Inflammatory macrophage (primary cell): ENCODE results near the gene C2orf49.
"Not testable (repeated sequence)": the region's sequence is repeated elsewhere in the genome, so short reads cannot be mapped to it uniquely, and the experiment has no call there.

ENCODE experiments used
- DNase-seq, 2 donors: peaks; one replicate each; pipeline ENCODE4 v3.0.0-alpha.2; 2020 to 2022

C2orf49 gene

GRCh38 chr2:105321875-105322646, 15.3 kb upstream of the C2orf49 start:
- DNase-seq = no peak

- DNase-seq = peak; percentile 10 to 52
These were observed 14.2 kb upstream of the C2orf49 start for GRCh38 chr2:105323111-105323510.

DNA sequence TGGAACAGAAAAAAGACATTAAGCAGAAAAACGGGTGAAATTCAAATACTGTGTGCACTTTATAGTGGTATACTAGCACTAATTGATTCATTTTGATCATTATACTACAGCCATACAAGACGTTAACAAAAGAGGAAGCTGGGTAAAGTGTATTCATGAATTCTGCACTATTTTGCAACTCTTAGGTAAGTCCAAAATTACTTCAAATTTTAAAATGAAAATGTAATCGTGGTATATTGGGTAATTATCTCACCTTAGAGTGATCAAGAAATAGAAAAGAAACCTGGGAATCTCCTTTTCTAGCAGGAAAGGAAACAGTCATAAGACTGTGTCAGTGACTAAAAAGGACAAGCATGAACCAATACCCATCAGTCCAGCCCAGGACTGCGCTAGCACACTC, 13.2 kb upstream of the C2orf49 start:
- DNase-seq = peak in 1 of 2 donors; percentile 9

DNA sequence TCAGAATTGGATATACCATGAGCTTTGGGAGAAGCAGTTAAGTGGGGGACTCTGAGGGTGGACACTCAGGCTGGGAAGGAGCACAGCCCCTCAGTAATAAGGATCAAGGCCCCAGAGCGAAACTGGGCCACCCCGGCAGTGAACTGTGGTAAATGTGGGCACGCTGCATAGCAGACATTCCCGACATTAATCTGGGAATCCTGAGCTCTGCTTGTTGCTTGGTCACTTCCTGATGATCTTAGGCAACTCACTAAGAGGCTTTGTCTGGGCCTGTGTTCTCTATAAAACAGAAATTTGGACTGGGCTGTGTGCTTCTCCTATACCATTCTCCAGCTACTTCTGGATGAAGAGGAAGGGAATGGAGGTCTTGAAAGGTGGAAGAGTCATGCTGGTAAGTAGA, 12.6 kb upstream of the C2orf49 start:
- no peak for DNase-seq

- DNase-seq = peak; percentile 33 to 56
These were observed 11.9 kb upstream of the C2orf49 start for GRCh38 chr2:105325389-105325963.

DNA sequence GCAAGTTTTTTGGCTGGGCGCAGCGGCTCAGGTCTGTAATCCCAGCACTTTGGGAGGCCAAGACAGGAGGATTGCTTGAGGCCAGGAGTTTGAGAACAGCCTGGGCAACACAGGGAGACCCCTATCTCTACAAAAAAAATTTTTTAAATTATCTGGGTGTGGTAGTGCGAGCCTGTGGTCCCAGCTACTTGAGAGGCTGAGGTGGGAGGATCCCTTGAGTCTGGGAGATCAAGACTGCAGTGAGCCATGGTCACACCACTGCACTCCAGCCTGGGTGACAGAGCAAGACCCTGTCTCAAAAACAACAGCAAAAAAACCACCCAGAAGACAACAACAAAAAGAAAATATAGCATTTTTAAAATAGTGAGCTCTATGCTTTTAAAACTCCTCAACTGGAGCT, 10.1 kb upstream of the C2orf49 start:
- not testable (repeated sequence) for DNase-seq

DNA sequence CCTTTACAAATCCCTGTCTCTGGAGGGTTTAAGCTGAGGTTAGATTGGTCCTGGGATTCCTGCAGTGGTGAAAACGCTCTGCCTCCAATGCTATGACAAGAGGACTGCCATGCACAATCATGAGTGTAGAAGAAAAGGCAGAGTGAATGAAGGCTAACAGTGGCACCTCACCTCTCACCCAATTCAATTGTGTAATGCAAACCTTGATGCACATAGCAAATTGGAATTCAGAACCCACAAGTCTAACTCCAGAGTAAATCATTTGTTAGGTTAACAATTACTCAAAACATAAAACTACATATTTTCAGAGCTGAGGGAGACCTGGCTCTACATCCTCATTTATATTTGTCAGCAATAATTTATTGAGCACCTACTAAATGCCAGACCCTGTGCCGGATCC, 9.7 kb upstream of the C2orf49 start:
- DNase-seq = no peak

DNA sequence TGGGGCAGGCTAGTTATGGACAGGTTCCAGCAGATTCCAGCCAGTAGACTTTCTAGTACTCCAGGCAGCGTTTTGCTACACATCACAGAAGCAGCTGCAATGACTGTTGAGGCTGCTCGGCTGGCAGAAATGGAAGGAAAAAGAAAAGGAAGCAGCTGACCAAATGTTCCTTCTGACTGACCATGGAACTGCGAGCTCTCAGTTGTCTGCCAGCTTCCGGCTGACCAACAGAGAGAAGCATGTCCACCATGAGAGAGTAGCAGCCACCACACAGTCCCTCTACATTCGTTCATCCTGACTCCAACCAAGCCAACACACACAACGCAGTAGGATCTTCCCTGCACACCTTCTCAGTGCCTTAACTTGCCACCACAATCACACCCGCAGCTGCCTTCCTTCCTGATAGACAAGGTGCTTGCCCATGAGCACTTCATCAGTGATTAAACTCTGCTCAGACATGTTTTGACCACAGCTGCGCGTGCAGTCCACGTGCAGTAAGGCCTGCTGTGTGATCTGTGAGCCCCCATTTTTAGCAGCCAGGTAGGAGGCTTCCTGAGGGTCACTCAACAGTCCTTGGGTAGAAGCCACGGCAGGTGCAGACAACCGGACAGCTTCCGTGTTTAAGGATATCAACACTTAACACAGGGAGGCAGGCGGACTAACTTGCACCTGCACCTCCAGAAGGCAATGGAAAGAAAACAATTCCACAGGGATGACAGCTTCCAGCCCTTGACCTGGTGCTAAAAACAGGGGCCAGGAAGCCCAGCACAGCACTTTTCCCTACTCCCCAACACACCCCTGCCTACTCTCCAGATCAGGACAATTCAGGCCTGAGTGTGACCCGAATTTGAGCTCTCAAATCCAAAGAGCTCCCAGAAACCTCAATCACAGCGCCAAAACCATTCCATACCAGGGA, 8.8 kb upstream of the C2orf49 start:
- peak; percentile 28 to 32 for DNase-seq

DNA sequence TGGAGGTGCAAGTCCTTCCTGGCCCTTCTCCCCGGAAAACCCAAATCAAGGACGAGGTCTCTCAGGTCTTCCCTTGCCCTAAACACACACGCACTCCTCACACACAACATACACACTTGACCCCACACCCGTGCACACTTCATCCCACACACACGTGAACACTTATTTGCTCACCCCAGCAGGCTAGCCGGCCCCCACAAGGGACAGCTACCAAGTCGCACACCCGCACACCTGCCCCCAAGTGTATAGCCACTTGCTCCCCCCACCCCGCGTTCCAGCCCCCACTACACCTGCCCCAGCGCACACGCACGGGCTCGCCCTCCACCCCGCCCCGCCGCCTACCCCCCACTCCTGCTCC, 8.2 kb upstream of the C2orf49 start:
- no peak for DNase-seq

- peak; percentile 30 to 73 for DNase-seq
These were observed 7.5 kb upstream of the C2orf49 start, which contains the start of gene TGFBRAP1 for GRCh38 chr2:105329561-105330495. Gene TGFBRAP1, minus strand, starts transcription at chr2:105329735. Its CDS starts 21,434 bp downstream, at chr2:105308301.

GRCh38 chr2:105330681-105331375, 6.5 kb upstream of the C2orf49 start:
- no peak for DNase-seq

DNA sequence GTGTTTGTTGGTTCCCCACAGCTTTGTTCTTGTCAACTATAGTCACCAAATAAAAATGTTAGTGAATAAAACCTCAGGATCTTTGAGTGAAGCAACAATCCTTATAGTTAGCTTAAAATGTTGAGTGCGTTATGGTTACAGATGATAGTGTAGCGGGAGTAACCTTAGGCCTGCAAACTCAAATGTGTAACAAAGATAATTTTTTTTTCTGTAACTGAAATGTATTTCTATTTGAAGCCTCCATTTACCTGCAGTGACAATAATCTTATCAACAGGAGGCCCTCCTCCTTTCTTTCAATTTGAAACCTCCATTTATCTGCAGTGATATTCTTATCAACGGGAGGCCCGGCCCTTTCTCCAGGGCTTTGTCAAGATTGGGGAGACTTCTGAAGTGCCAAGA, 3.1 kb upstream of the C2orf49 start:
- no peak for DNase-seq

GRCh38 chr2:105335469-105335868, 1.9 kb upstream of the C2orf49 start:
- DNase-seq = no peak

DNA sequence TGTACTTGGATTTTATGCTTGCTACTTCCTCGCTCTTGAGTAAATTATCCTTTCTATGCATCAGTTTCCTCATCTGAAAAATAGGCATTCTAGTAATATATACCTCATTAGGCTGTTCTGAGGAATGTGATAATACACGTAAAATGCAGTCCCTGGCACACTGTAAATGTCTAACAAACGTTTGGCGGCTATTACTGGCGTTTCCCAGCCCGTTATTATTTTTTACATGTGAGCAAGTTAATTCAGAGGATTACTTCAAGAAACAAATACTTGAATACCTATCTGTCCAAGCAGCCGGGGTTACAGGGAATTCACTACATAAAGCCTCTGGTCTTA, 586 bp upstream of the C2orf49 start:
- no peak for DNase-seq

- DNase-seq = no peak
These were observed 663 bp downstream of the C2orf49 start for GRCh38 chr2:105338020-105338385.

GRCh38 chr2:105339414-105339813, 2.1 kb downstream of the C2orf49 start:
- no peak for DNase-seq

- peak in 1 of 2 donors; percentile 22 for DNase-seq
These were observed 7.5 kb downstream of the C2orf49 start for GRCh38 chr2:105344704-105345345.

DNA sequence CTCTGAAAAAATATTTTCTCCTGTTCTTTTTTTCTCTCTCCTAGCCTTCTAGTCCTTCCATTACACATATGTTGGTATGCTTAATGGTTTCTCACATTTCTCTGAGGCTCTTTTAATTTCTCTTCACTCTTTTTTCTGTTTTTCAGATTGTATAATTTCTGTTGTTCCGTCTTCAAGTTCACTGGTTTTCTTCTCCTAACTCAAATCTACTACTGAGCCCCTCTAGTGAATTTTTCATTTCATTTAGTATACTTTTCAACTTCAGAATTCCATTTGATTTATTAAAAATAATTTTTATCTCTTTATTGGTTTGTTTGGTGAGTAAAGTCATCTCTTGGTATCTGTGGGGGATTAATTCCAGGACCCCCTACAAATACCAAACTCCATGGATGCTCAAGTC, 19.8 kb downstream of the C2orf49 start:
- no peak for DNase-seq

GRCh38 chr2:105358593-105358992, 21.3 kb downstream of the C2orf49 start:
- no peak for DNase-seq

DNA sequence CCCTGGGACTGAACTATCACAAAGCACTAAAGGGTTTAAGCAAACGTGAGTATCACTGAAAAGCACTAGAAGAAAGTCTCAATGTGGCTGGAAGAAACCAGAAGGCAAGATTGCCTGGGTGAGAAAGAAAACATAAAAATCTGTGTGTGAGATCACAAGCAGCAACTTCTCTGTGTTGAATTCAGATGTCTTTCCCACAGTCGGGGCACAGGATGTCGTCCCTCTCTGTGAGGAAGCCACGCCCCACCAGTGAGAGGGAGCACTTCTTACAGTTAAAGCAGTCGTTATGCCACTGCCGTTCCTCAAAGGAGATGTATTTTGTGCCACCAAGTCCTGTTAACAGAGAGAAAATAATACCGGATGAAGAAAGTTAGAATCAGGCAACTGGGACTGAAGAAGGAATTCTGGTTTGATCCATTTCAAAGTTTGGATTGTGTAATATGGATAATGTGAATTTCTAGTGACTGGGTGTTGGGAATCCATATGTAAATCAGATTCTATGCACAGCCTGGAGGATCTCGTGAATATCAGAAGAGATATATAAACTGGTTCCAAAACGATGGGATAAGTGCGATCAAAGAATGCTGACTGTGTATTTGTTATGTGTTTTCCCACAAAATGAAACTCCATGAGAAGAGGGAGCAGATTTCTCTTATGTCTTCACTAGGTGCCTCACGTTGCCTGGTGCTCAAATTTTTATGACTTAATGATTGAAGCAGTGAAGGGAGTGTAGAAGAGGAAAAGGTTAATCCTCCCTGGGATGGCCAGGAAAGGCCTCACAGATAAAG, 24.0 kb downstream of the C2orf49 start:
- DNase-seq = no peak
